HepG2 (cell line): ENCODE measurements around the gene SPHK1. TPM values are rescaled to one million over a fixed set of nuclear protein-coding genes. Genes with fewer than 3 reads are reported as not detected.

Experiments
- BORCS8-MEF2B ChIP-seq: sonication (generic); formaldehyde crosslinking; IDR thresholded peaks from 2 replicates; pipeline ENCODE4 v1.8.0; 2022; ENCODE audit warnings: mild to moderate bottlenecking, missing genetic modification reagents
- FOXO1 ChIP-seq: sonication (generic); formaldehyde crosslinking; IDR thresholded peaks from 2 replicates; pipeline ENCODE4 v1.4.0; 2020; ENCODE audit warnings: missing genetic modification reagents
- GATA4 ChIP-seq: sonication (generic); IDR thresholded peaks from 2 replicates; pipeline ENCODE4 v1.6.1; 2016; ENCODE audit warnings: antibody characterized with exemption, low read depth, borderline replicate concordance
- GATAD2A ChIP-seq: IDR thresholded peaks from 2 replicates; pipeline ENCODE4 v1.6.1; 2016
- HDAC1 ChIP-seq: sonication (generic); formaldehyde crosslinking; IDR thresholded peaks from 2 replicates; pipeline ENCODE4 v1.5.1; 2020; ENCODE audit warnings: mild to moderate bottlenecking, missing genetic modification reagents
- MAFF ChIP-seq: IDR thresholded peaks from 2 replicates; pipeline ENCODE4 v1.6.1; 2011; ENCODE audit warnings: low read depth, low read length, improper control_type of control experiment
- SMARCE1 ChIP-seq: fragments of 450-650 bp; IDR thresholded peaks from 2 replicates; pipeline ENCODE4 v1.6.1; 2017; ENCODE audit warnings: borderline replicate concordance
- SMC3 ChIP-seq: IDR thresholded peaks from 2 replicates; pipeline ENCODE4 v1.6.1; 2011; ENCODE audit warnings: low read length, improper control_type of control experiment
- TSC22D2 ChIP-seq: sonication (generic); formaldehyde crosslinking; IDR thresholded peaks from 2 replicates; pipeline ENCODE4 v1.5.1; 2020; ENCODE audit warnings: missing genetic modification reagents, mild to moderate bottlenecking, borderline replicate concordance
- ZIK1 ChIP-seq: sonication (generic); formaldehyde crosslinking; IDR thresholded peaks from 2 replicates; pipeline ENCODE4 v1.5.0; 2020; ENCODE audit warnings: mild to moderate bottlenecking, low read depth, missing genetic modification reagents, borderline replicate concordance
- ZNF468 ChIP-seq: sonication (generic); formaldehyde crosslinking; IDR thresholded peaks from 2 replicates; pipeline ENCODE4 v1.8.0; 2022; ENCODE audit warnings: mild to moderate bottlenecking, moderate library complexity, missing genetic modification reagents
- ZNF773 ChIP-seq: sonication (generic); formaldehyde crosslinking; IDR thresholded peaks from 2 replicates; pipeline ENCODE4 v1.4.0; 2020; ENCODE audit warnings: missing genetic modification reagents, borderline replicate concordance
- ZSCAN21 ChIP-seq: sonication (generic); formaldehyde crosslinking; IDR thresholded peaks from 2 replicates; pipeline ENCODE4 v1.8.0; 2022; ENCODE audit warnings: mild to moderate bottlenecking, missing genetic modification reagents, moderate library complexity, borderline replicate concordance
- polyA plus RNA-seq, 8 experiments: library from polyadenylated mRNA; depleted of rRNA in 3 of 8; stranded (reverse) in 7 of 8; unstranded in 1 of 8; fragments of >200 nt; fragmentation: Illumina TruSeq in 4 of 8; extraction: Trizol in 4 of 8; gene quantifications; 2 replicates each; pipeline versions ENCODE4 v1.2.1 to v1.2.3, GENCODE V29; 2011 to 2016; ENCODE audit warnings: low read depth in 4 of 8, missing spikeins in 1 of 8, mixed read lengths in 1 of 8; ENCODE audit not compliant: insufficient read depth in 1 of 8
- total RNA-seq, 5 experiments: library from RNA; depleted of rRNA; stranded (reverse); fragments of >200 nt; fragmentation: Illumina TruSeq; extraction: Trizol; gene quantifications; 2 replicates each; pipeline ENCODE4 v1.2.3, GENCODE V29; 2016; ENCODE audit warnings: low read depth in 1 of 5
- TF ChIP-seq, protein P1 (sequence below): sonication (generic); formaldehyde crosslinking; IDR thresholded peaks from 2 replicates; pipeline ENCODE4 v1.4.0; 2020; ENCODE audit warnings: missing genetic modification reagents, borderline replicate concordance
- TF ChIP-seq, protein P2 (sequence below): sonication (generic); formaldehyde crosslinking; IDR thresholded peaks from 2 replicates; pipeline ENCODE4 v1.5.1; 2020; ENCODE audit warnings: missing genetic modification reagents, mild to moderate bottlenecking, borderline replicate concordance
- TF ChIP-seq, protein P3 (sequence below): sonication (generic); formaldehyde crosslinking; IDR thresholded peaks from 2 replicates; pipeline ENCODE4 v1.4.0; 2020; ENCODE audit warnings: missing genetic modification reagents, borderline replicate concordance
- TF ChIP-seq, protein P4 (sequence below): sonication (generic); formaldehyde crosslinking; IDR thresholded peaks from 2 replicates; pipeline ENCODE4 v1.4.0; 2020; ENCODE audit warnings: missing genetic modification reagents

SPHK1 gene
- total and polyA plus RNA-seq, 2 of the 13 experiments (the other 11 are each of a cell fraction or from before 2014, with no cell fraction given) = 129 to 160 TPM

DNA sequence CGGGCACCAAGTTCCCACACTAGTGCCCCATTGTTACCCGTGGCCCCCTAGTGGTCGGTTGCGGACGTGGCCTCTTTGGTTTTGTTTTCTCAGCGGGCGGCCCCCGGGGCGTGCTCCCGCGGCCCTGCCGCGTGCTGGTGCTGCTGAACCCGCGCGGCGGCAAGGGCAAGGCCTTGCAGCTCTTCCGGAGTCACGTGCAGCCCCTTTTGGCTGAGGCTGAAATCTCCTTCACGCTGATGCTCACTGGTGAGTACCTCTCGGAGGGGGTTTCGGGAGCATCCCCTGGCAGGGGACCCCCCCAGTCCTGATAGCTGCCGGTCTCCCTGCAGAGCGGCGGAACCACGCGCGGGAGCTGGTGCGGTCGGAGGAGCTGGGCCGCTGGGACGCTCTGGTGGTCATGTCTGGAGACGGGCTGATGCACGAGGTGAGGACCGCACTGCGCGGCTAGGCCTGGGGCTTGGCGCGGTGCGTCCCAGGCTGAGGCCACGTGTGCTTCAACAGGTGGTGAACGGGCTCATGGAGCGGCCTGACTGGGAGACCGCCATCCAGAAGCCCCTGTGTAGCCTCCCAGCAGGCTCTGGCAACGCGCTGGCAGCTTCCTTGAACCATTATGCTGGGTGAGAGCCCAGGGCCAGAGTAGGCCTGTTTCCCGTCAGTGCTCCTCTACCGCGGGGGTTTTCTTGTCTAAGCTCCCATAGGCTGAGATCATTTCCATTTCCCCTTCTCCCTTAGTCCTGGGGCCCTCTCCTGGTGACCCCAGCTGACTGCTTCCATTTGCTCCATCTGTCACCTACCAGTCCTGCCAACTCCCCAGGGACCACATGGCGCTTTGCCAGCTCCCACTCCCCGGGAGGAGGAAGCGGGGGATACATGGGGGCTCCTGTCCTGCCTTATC, 1.7 kb downstream of the SPHK1 start (continued):
- TF ChIP-seq ZNF468 (CRISPR knock-in tag) = peak; percentile 80; the same call in 1 of the 2 replicates
- TF ChIP-seq MAFF = no peak
- TF ChIP-seq HDAC1 (CRISPR knock-in tag) = peak; percentile 93
- peak; percentile 95; the same call in 1 of the 2 replicates for TF ChIP-seq ZIK1
- TF ChIP-seq, protein P1, sequence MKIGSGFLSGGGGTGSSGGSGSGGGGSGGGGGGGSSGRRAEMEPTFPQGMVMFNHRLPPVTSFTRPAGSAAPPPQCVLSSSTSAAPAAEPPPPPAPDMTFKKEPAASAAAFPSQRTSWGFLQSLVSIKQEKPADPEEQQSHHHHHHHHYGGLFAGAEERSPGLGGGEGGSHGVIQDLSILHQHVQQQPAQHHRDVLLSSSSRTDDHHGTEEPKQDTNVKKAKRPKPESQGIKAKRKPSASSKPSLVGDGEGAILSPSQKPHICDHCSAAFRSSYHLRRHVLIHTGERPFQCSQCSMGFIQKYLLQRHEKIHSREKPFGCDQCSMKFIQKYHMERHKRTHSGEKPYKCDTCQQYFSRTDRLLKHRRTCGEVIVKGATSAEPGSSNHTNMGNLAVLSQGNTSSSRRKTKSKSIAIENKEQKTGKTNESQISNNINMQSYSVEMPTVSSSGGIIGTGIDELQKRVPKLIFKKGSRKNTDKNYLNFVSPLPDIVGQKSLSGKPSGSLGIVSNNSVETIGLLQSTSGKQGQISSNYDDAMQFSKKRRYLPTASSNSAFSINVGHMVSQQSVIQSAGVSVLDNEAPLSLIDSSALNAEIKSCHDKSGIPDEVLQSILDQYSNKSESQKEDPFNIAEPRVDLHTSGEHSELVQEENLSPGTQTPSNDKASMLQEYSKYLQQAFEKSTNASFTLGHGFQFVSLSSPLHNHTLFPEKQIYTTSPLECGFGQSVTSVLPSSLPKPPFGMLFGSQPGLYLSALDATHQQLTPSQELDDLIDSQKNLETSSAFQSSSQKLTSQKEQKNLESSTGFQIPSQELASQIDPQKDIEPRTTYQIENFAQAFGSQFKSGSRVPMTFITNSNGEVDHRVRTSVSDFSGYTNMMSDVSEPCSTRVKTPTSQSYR (CRISPR knock-in tag) = peak; percentile 57; the same call in 1 of the 2 replicates
- peak; percentile 97 for TF ChIP-seq ZSCAN21
- peak; percentile 77 for TF ChIP-seq SMC3
- peak; percentile 71 for TF ChIP-seq FOXO1 (CRISPR knock-in tag)
- TF ChIP-seq BORCS8-MEF2B (CRISPR knock-in tag) = peak; percentile 99
- TF ChIP-seq, protein P2, sequence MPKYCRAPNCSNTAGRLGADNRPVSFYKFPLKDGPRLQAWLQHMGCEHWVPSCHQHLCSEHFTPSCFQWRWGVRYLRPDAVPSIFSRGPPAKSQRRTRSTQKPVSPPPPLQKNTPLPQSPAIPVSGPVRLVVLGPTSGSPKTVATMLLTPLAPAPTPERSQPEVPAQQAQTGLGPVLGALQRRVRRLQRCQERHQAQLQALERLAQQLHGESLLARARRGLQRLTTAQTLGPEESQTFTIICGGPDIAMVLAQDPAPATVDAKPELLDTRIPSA = peak; percentile 99
- peak; percentile 99 for TF ChIP-seq ZNF773 (CRISPR knock-in tag)
- TF ChIP-seq, protein P3, sequence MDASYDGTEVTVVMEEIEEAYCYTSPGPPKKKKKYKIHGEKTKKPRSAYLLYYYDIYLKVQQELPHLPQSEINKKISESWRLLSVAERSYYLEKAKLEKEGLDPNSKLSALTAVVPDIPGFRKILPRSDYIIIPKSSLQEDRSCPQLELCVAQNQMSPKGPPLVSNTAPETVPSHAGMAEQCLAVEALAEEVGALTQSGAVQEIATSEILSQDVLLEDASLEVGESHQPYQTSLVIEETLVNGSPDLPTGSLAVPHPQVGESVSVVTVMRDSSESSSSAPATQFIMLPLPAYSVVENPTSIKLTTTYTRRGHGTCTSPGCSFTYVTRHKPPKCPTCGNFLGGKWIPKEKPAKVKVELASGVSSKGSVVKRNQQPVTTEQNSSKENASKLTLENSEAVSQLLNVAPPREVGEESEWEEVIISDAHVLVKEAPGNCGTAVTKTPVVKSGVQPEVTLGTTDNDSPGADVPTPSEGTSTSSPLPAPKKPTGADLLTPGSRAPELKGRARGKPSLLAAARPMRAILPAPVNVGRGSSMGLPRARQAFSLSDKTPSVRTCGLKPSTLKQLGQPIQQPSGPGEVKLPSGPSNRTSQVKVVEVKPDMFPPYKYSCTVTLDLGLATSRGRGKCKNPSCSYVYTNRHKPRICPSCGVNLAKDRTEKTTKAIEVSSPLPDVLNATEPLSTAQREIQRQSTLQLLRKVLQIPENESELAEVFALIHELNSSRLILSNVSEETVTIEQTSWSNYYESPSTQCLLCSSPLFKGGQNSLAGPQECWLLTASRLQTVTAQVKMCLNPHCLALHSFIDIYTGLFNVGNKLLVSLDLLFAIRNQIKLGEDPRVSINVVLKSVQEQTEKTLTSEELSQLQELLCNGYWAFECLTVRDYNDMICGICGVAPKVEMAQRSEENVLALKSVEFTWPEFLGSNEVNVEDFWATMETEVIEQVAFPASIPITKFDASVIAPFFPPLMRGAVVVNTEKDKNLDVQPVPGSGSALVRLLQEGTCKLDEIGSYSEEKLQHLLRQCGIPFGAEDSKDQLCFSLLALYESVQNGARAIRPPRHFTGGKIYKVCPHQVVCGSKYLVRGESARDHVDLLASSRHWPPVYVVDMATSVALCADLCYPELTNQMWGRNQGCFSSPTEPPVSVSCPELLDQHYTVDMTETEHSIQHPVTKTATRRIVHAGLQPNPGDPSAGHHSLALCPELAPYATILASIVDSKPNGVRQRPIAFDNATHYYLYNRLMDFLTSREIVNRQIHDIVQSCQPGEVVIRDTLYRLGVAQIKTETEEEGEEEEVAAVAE (CRISPR knock-in tag) = peak; percentile 79; the same call in 1 of the 2 replicates
- no peak for TF ChIP-seq GATA4
- TF ChIP-seq TSC22D2 (CRISPR knock-in tag) = peak; percentile 89
- no peak for TF ChIP-seq SMARCE1
- TF ChIP-seq GATAD2A = peak; percentile 90
- TF ChIP-seq, protein P4, sequence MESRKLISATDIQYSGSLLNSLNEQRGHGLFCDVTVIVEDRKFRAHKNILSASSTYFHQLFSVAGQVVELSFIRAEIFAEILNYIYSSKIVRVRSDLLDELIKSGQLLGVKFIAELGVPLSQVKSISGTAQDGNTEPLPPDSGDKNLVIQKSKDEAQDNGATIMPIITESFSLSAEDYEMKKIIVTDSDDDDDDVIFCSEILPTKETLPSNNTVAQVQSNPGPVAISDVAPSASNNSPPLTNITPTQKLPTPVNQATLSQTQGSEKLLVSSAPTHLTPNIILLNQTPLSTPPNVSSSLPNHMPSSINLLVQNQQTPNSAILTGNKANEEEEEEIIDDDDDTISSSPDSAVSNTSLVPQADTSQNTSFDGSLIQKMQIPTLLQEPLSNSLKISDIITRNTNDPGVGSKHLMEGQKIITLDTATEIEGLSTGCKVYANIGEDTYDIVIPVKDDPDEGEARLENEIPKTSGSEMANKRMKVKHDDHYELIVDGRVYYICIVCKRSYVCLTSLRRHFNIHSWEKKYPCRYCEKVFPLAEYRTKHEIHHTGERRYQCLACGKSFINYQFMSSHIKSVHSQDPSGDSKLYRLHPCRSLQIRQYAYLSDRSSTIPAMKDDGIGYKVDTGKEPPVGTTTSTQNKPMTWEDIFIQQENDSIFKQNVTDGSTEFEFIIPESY (CRISPR knock-in tag) = no peak; the same call in none of the 2 replicates
